ENCODE data around the gene RNF145.

Gene RNF145

GRCh38 chr5:159199780-159200179 lies 9.6 kb downstream of the RNF145 start:
- no peak for DNase-seq
- in situ Hi-C loops (cut with MboI; ENCODE audit: low pct_unique_long_range_greater_than_20kb, low sequenced_read_pairs) = no loop called here

- in situ Hi-C loops (cut with MboI; ENCODE audit: low pct_unique_long_range_greater_than_20kb, low sequenced_read_pairs) = no loop called here
- peak; percentile 45 for DNase-seq
Measured at GRCh38 chr5:159199225-159199624, 10.1 kb downstream of the RNF145 start.

GRCh38 chr5:159198063-159199036 lies 11.0 kb downstream of the RNF145 start:
- DNase-seq = peak; percentile 24
- in situ Hi-C loops (cut with MboI; ENCODE audit: low pct_unique_long_range_greater_than_20kb, low sequenced_read_pairs) = no loop called here

GRCh38 chr5:159195775-159196174 lies 13.6 kb downstream of the RNF145 start:
- no peak for DNase-seq
- in situ Hi-C loops (cut with MboI; ENCODE audit: low pct_unique_long_range_greater_than_20kb, low sequenced_read_pairs) = no loop called here

GRCh38 chr5:159190170-159190569 lies 19.2 kb downstream of the RNF145 start:
- DNase-seq = no peak
- in situ Hi-C loops (cut with MboI; ENCODE audit: low pct_unique_long_range_greater_than_20kb, low sequenced_read_pairs) = no loop called here

- no peak for DNase-seq
- in situ Hi-C loops (cut with MboI; ENCODE audit: low pct_unique_long_range_greater_than_20kb, low sequenced_read_pairs) = no loop called here
Measured at GRCh38 chr5:159189310-159189709, 20.0 kb downstream of the RNF145 start.

- in situ Hi-C loops (cut with MboI; ENCODE audit: low pct_unique_long_range_greater_than_20kb, low sequenced_read_pairs) = no loop called here
- no peak for DNase-seq
Measured at GRCh38 chr5:159187719-159188118, 21.6 kb downstream of the RNF145 start.

GRCh38 chr5:159186319-159186718 lies 23.0 kb downstream of the RNF145 start:
- DNase-seq = no peak
- in situ Hi-C loops (cut with MboI; ENCODE audit: low pct_unique_long_range_greater_than_20kb, low sequenced_read_pairs) = no loop called here

GRCh38 chr5:159185773-159186172 lies 23.6 kb downstream of the RNF145 start:
- in situ Hi-C loops (cut with MboI; ENCODE audit: low pct_unique_long_range_greater_than_20kb, low sequenced_read_pairs) = no loop called here
- DNase-seq = no peak

- no peak for DNase-seq
- in situ Hi-C loops (cut with MboI; ENCODE audit: low pct_unique_long_range_greater_than_20kb, low sequenced_read_pairs) = no loop called here
Measured at GRCh38 chr5:159184858-159185381, 24.4 kb downstream of the RNF145 start.

- DNase-seq = no peak
- in situ Hi-C loops (cut with MboI; ENCODE audit: low pct_unique_long_range_greater_than_20kb, low sequenced_read_pairs) = no loop called here
Measured at GRCh38 chr5:159184236-159184635, 25.1 kb downstream of the RNF145 start.

- no peak for DNase-seq
- in situ Hi-C loops (cut with MboI; ENCODE audit: low pct_unique_long_range_greater_than_20kb, low sequenced_read_pairs) = no loop called here
Measured at GRCh38 chr5:159183247-159183646, 26.1 kb downstream of the RNF145 start.

- DNase-seq = no peak
- in situ Hi-C loops (cut with MboI; ENCODE audit: low pct_unique_long_range_greater_than_20kb, low sequenced_read_pairs) = no loop called here
Measured at GRCh38 chr5:159182691-159183090, 26.7 kb downstream of the RNF145 start.

- no peak for DNase-seq
- in situ Hi-C loops (cut with MboI; ENCODE audit: low pct_unique_long_range_greater_than_20kb, low sequenced_read_pairs) = no loop called here
Measured at GRCh38 chr5:159181651-159182050, 27.7 kb downstream of the RNF145 start.

- no peak for DNase-seq
Measured at GRCh38 chr5:159181152-159181551, 28.2 kb downstream of the RNF145 start.

GRCh38 chr5:159179529-159180305 lies 29.6 kb downstream of the RNF145 start:
- in situ Hi-C loops (cut with MboI; ENCODE audit: low pct_unique_long_range_greater_than_20kb, low sequenced_read_pairs) = no loop called here
- DNase-seq = no peak

More at GRCh38 chr5:159181152-159181551, 28.2 kb downstream of the RNF145 start:
- in situ Hi-C loops (cut with MboI; ENCODE audit: low pct_unique_long_range_greater_than_20kb, low sequenced_read_pairs) = no loop called here

- no peak for DNase-seq
Measured at GRCh38 chr5:159178978-159179377, 30.4 kb downstream of the RNF145 start.

GRCh38 chr5:159175547-159175946 lies 33.8 kb downstream of the RNF145 start:
- in situ Hi-C loops (cut with MboI; ENCODE audit: low pct_unique_long_range_greater_than_20kb, low sequenced_read_pairs) = no loop called here
- DNase-seq = no peak

More at GRCh38 chr5:159178978-159179377, 30.4 kb downstream of the RNF145 start:
- in situ Hi-C loops (cut with MboI; ENCODE audit: low pct_unique_long_range_greater_than_20kb, low sequenced_read_pairs) = no loop called here

GRCh38 chr5:159174511-159175168 lies 34.7 kb downstream of the RNF145 start:
- in situ Hi-C loops (cut with MboI; ENCODE audit: low pct_unique_long_range_greater_than_20kb, low sequenced_read_pairs) = no loop called here

More at GRCh38 chr5:159174511-159175168, 34.7 kb downstream of the RNF145 start:
- DNase-seq = no peak
